SK-N-SH treated with all-trans-retinoic acid at 6 μM for 48 hours (cell line): ENCODE results near the gene PLEKHG4B.

Experiments
- ESRRG ChIP-seq: fragments of 250-450 bp; sonication (Bioruptor Pico); IDR thresholded peaks from 2 replicates; pipeline ENCODE4 v1.6.1; 2021; ENCODE audit warnings: mild to moderate bottlenecking
- PATZ1 ChIP-seq: fragments of 250-450 bp; sonication (Bioruptor Pico); IDR thresholded peaks from 2 replicates; pipeline ENCODE4 v1.8.0; 2020; ENCODE audit warnings: mild to moderate bottlenecking, moderate library complexity, borderline replicate concordance
- POU6F1 ChIP-seq: fragments of 250-450 bp; sonication (Bioruptor Pico); IDR thresholded peaks from 2 replicates; pipeline ENCODE4 v1.8.0; 2021; ENCODE audit warnings: low read depth, mild to moderate bottlenecking, moderate library complexity, borderline replicate concordance
- RARB ChIP-seq: fragments of 250-450 bp; sonication (Bioruptor Pico); IDR thresholded peaks from 2 replicates; pipeline ENCODE4 v1.8.0; 2021; ENCODE audit warnings: mild to moderate bottlenecking, moderate library complexity
- ZFP3 ChIP-seq: fragments of 250-450 bp; sonication (Bioruptor Pico); IDR thresholded peaks from 2 replicates; pipeline ENCODE4 v1.5.0; 2020; ENCODE audit warnings: mild to moderate bottlenecking, moderate library complexity

GRCh38 chr5:204966-205670 lies 113.2 kb downstream of the PLEKHG4B start:
- TF ChIP-seq ESRRG (CRISPR knock-in tag), result no peak
- no peak for TF ChIP-seq PATZ1
- TF ChIP-seq POU6F1, result no peak
- no peak for TF ChIP-seq ZFP3 (CRISPR knock-in tag)
- TF ChIP-seq RARB (CRISPR knock-in tag), result no peak
